SU-DHL-6 (cell line): Measurements from ENCODE around the gene RANBP9.

Source experiments
- EZH2phosphoT487 ChIP-seq: fragments of 200-600 bp; sonication (generic), shearing (Covaris generic); conservative IDR thresholded peaks from 2 replicates; pipeline ENCODE4 v1.6.1; 2018; ENCODE audit warnings: mild to moderate bottlenecking, antibody characterized with exemption, low read length, moderate library complexity, mixed read lengths
- TF ChIP-seq, protein P1 (sequence below): fragments of 200-600 bp; sonication (generic); IDR thresholded peaks from one replicate; pipeline ENCODE4 v1.5.1; 2017; ENCODE audit warnings: antibody characterized with exemption, mild to moderate bottlenecking, low read length, moderate library complexity; ENCODE audit not compliant: insufficient read depth, poor library complexity, severe bottlenecking

DNA sequence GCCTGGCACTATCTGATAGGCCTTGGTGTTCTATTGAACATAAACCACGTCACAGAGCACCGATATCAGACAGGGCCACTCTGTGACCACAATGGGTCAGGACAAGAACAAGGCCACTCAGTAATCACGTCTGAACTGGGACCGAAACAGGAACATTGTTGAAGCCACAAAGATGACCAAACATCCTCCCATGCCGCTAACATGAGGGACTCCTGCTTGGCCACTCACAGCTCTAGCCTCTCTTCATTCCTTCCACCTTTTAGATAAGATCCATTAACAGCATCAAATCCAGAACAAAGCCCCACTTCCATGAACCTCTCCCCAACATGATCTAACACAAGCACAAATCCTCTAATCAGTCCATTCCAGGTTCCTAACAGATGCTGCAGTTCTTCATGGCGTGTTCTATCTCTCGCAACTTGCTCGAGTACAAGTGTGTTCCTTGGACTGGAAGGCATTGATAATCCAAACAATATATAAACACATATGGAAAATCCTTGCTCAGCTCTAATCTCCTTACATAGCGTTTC, 129.9 kb downstream of the RANBP9 start:
- TF ChIP-seq, protein P1, sequence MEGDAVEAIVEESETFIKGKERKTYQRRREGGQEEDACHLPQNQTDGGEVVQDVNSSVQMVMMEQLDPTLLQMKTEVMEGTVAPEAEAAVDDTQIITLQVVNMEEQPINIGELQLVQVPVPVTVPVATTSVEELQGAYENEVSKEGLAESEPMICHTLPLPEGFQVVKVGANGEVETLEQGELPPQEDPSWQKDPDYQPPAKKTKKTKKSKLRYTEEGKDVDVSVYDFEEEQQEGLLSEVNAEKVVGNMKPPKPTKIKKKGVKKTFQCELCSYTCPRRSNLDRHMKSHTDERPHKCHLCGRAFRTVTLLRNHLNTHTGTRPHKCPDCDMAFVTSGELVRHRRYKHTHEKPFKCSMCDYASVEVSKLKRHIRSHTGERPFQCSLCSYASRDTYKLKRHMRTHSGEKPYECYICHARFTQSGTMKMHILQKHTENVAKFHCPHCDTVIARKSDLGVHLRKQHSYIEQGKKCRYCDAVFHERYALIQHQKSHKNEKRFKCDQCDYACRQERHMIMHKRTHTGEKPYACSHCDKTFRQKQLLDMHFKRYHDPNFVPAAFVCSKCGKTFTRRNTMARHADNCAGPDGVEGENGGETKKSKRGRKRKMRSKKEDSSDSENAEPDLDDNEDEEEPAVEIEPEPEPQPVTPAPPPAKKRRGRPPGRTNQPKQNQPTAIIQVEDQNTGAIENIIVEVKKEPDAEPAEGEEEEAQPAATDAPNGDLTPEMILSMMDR = no peak
- no peak for TF ChIP-seq EZH2phosphoT487
